Lower lobe of right lung (tissue), 2 donors: Measurements from ENCODE around the gene CLEC2D. TPM values are rescaled to one million over a fixed set of nuclear protein-coding genes. Genes with fewer than 3 reads are reported as not detected.

ENCODE experiments used
- ATAC-seq, 2 donors: fragments of 200-7000 bp; cut with Tn5 transposase; one replicate each; pipeline ENCODE4 v1.9.1; 2020 to 2022; ENCODE audit warnings: mild to moderate bottlenecking in 2 of 2, moderate library complexity in 2 of 2
- DNase-seq: peaks from one replicate; pipeline ENCODE4 v3.0.0-alpha.2; 2020
- H3K27ac ChIP-seq: fragments of 200-600 bp; one replicate; pipeline ENCODE4 v1.8.0; 2022
- H3K27me3 ChIP-seq: fragments of 200-600 bp; one replicate; pipeline ENCODE4 v1.8.0; 2022; ENCODE audit warnings: low read depth
- H3K36me3 ChIP-seq: fragments of 200-600 bp; one replicate; pipeline ENCODE4 v1.8.0; 2022; ENCODE audit warnings: mild to moderate bottlenecking
- H3K4me1 ChIP-seq: fragments of 200-600 bp; one replicate; pipeline ENCODE4 v1.8.0; 2022
- H3K4me3 ChIP-seq: fragments of 200-600 bp; one replicate; pipeline ENCODE4 v1.8.0; 2022; ENCODE audit warnings: mild to moderate bottlenecking
- H3K9me3 ChIP-seq: fragments of 200-600 bp; one replicate; pipeline ENCODE4 v1.8.0; 2022
- CTCF ChIP-seq: fragments of 200-600 bp; IDR thresholded peaks from one replicate; pipeline ENCODE4 v1.8.0; 2022; ENCODE audit warnings: antibody characterized with exemption, mild to moderate bottlenecking
- intact Hi-C: fragments of 100-400 bp; cut with DNase I; formaldehyde crosslinking; loops from one replicate; pipeline ENCODE4 v1.11.0; 2022
- total RNA-seq: library from RNA; stranded (reverse); fragmentation: NEBNext Ultra II Directional; extraction: Animal tissue kit (Norgen Biotek cat#: 25700); gene quantifications from one replicate; pipeline ENCODE4 v1.2.1, GENCODE V29; 2021
- donor health status: DM: no; HTN: yes; CAD: no; lungs with severe emphysema.

CLEC2D gene
- total RNA-seq, 1 donor from 2014 or later: 13.9 TPM

GRCh38 chr12:9730591-9730990 is 61.1 kb downstream of the CLEC2D start:
- H3K36me3 ChIP-seq: no peaks in the 10 kb centered on the region

GRCh38 chr12:9731393-9731792 is 61.9 kb downstream of the CLEC2D start:
- no peak for ATAC-seq
- Histone ChIP-seq H3K4me3 (peak overlapping the region; percentile 22), H3K4me1 (no peaks in the 10 kb centered on the region), H3K9me3 (no peaks in the 10 kb centered on the region), H3K27ac (peak overlapping the region; percentile 70), H3K36me3 (no peaks in the 10 kb centered on the region), H3K27me3 (no peaks in the 10 kb centered on the region)
- TF ChIP-seq CTCF: no peak
- no peak for DNase-seq
- intact Hi-C loops: no loop called here

More at GRCh38 chr12:9730591-9730990, 61.1 kb downstream of the CLEC2D start:
- DNase-seq: no peak
- Histone ChIP-seq H3K27me3 (no peaks in the 10 kb centered on the region), H3K4me3 (no peak overlapping the region), H3K9me3 (no peaks in the 10 kb centered on the region), H3K4me1 (no peaks in the 10 kb centered on the region), H3K27ac (no peak overlapping the region)
- intact Hi-C loops: no loop called here
- ATAC-seq: no peak
- TF ChIP-seq CTCF: no peak

- intact Hi-C loops: no loop called here
- no peak for TF ChIP-seq CTCF
- Histone ChIP-seq H3K4me1 (no peaks in the 10 kb centered on the region), H3K27ac (peak overlapping the region; percentile 70), H3K36me3 (no peaks in the 10 kb centered on the region), H3K9me3 (no peaks in the 10 kb centered on the region), H3K4me3 (peak overlapping the region; percentile 22), H3K27me3 (no peaks in the 10 kb centered on the region)
- DNase-seq: no peak
- peak in 1 of 2 donors; percentile 45 for ATAC-seq
These were observed 62.3 kb downstream of the CLEC2D start for GRCh38 chr12:9731797-9732196.

- intact Hi-C loops: no loop called here
- Histone ChIP-seq H3K9me3 (no peaks in the 10 kb centered on the region), H3K27me3 (no peaks in the 10 kb centered on the region), H3K27ac (peak within 1 kb of the TSS; percentile 70), H3K4me3 (peak within 1 kb of the TSS; percentile 27), H3K36me3 (no peaks in the 10 kb centered on the region), H3K4me1 (peaks cover 7% of the 10 kb centered on the region)
- no peak for TF ChIP-seq CTCF
- ATAC-seq: no peak
- no peak for DNase-seq
These were observed 63.5 kb downstream of the CLEC2D start, which contains the start of gene CLECL1 for GRCh38 chr12:9732921-9733461. Gene CLECL1, minus strand, starts transcription at chr12:9733097.

GRCh38 chr12:9735601-9736000 is 66.1 kb downstream of the CLEC2D start:
- Histone ChIP-seq H3K27me3 (no peaks in the 10 kb centered on the region), H3K9me3 (no peaks in the 10 kb centered on the region), H3K4me3 (no peak overlapping the region), H3K27ac (no peak overlapping the region), H3K36me3 (no peaks in the 10 kb centered on the region), H3K4me1 (peaks cover 11% of the 10 kb centered on the region)
- ATAC-seq: no peak
- intact Hi-C loops: no loop called here
- no peak for TF ChIP-seq CTCF
- DNase-seq: no peak
